Astrocyte of the hippocampus (primary cell): ENCODE measurements around the gene UBE2D2.

Experiments
- DNase-seq: peaks from one replicate; pipeline ENCODE4 v3.0.0; 2011; ENCODE audit warnings: low read depth, low spot score

UBE2D2 gene

GRCh38 chr5:139660105-139660922 lies 99.2 kb downstream of the UBE2D2 start:
- peak; percentile 73 for DNase-seq

DNA sequence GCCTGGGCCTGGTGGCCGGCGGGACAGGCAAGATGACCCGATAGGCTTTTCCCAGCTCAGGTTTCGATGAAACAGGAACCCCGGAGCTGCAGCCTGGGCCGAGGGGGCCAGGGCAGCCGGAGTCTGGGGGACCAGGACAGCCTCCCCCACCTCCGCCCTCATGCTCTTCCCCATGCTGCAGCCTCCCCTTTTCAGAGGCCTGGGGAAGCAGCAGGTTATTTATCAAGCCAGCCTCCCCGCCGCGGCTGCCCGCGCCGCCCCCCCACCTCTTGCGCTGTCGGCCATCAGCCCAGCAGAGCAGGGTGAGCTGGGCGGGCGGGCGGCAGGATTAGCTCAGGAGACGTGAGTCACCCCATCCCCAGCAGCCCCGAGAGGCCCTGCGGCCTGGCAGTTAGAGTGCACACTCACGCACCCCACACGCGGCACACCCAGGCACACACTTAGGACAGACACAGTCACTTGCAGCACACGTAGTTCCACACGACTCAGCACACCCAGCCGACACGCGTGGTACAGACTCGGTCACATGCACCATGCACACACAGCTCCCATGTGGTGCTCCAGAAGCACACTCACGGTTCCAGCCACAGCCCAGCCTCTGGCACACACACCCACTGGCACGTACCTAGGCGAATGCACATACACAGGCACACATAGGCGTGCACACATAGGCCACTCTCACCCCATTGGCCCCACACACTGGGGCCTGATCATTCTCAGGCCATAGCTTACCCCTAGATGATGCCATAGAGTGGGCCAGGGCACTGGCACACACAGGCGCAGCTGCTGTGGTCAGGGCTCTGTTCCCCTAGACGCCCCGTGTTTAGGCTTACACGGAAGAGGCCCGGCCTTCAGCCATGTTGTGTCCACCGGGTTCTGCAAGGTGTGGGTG lies 100.0 kb downstream of the UBE2D2 start:
- peak; percentile 98 for DNase-seq

GRCh38 chr5:139662617-139663016 lies 101.5 kb downstream of the UBE2D2 start:
- DNase-seq = no peak

DNA sequence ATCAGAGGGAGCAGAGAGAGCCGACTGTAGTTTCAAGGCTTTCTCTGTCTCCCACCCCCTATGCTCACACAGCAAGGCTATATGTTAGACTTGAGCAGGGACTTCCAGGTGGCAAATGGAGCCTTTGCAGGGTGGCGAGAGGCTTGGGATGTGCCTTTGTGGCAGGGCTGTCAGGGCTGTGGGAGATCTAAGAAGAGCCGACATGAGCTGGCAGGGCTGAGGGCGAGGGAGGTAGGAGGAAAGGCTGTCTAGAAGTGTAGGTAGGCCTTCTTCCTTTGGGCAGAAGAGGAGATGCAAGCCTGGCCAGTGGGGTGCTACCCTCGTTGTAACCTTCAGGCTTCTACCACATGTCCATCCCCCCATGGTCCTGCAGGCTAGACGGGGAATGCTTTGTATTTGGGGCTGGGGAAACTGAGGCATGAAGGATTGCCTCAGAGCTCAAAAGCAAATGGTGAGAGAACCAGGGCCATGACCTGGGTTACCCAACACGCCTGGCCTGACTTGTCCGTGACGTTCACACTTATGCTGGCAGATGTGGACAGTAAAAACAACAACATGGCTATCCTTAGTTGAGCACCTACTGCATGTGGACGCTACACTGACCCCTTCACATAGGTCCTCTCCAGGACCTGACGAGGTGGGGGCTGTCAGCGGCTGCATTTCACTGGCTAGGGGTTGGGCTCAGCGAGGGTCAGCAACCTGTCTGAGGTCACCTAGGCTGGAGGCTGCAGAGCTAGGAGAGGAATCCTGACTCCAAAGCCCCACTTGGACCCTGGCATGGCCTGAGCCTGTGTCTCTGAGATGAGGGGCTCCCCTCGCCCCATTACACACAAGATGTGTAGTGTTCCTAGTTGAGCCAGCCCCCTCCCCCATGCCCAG lies 102.3 kb downstream of the UBE2D2 start:
- DNase-seq = no peak

- DNase-seq = no peak
These were observed 103.1 kb downstream of the UBE2D2 start for GRCh38 chr5:139664086-139664693.

DNA sequence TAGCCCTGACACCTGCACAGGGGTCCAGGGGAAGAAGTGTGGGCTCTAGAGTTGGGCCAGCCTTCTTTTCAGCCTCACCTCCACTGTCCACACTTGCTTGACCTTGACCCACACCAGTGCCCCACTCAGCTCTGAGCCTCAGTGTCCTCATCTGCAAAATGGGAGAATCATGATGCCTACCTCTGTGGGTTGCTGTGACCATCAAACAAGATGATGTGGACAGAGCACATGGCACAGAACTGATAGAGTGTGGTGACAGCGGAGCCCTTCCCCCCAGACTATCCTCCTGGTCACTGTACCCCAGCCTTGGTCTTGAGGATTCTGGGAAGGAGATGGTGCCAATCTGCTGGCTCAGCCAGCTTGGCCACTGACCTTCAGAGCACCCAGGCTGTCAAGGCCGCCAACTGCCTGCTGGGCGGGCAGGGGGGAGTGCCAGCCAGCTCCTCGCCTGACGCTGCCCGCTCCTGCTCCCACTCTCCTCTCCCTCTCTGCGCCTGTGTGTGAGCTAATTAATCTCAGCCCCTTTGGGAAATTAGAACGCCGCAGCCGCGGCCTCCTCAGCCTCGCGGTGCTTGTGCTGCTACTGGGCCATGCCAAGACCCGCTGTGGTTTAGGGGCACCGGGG lies 103.7 kb downstream of the UBE2D2 start:
- DNase-seq = peak; percentile 33

- DNase-seq = no peak
These were observed 104.5 kb downstream of the UBE2D2 start for GRCh38 chr5:139665626-139666025.

- peak; percentile 26 for DNase-seq
These were observed 105.4 kb downstream of the UBE2D2 start for GRCh38 chr5:139666551-139666950.

GRCh38 chr5:139667001-139667729 lies 106.0 kb downstream of the UBE2D2 start:
- DNase-seq = no peak

- peak; percentile 71 for DNase-seq
These were observed 106.6 kb downstream of the UBE2D2 start for GRCh38 chr5:139667730-139668063.

GRCh38 chr5:139668064-139668880 lies 107.1 kb downstream of the UBE2D2 start:
- DNase-seq = peak; percentile 90

GRCh38 chr5:139668924-139669661 lies 108.0 kb downstream of the UBE2D2 start:
- peak; percentile 45 for DNase-seq

DNA sequence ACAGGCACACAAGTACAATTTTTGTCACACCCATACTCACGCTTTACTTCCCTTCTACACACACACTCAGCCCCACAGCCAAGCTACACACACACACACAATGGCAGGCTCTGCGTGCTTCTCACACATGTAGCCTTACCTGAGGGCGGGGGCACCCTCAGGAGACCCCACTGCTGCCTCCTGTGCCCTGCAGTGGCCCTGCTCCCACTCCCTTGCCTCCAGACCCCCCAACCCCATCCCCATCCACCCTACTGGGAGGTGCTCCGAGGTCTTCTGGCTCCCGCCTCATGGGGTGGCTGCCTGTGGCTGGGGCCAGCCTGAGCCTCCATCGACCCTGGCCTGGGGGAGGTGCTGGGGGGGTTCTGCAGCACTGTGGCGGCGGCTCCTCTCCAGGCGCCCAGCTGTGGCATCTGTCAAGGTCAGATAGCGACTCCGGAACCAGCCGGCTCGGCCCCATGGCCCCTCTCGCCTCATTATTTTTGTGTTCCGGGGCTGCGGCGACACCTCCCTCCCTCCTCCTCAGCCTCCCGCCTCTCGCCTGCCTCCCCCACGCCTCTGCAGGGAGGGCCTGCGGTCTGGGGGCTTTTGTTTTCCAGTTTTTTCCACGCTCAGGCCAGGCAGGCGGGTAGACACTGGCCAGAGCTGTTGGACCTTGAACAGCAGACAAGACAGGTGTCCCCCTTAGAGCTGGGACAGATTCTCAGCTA lies 108.7 kb downstream of the UBE2D2 start:
- peak; percentile 76 for DNase-seq

GRCh38 chr5:139670369-139671095 lies 109.4 kb downstream of the UBE2D2 start:
- DNase-seq = peak; percentile 75

DNA sequence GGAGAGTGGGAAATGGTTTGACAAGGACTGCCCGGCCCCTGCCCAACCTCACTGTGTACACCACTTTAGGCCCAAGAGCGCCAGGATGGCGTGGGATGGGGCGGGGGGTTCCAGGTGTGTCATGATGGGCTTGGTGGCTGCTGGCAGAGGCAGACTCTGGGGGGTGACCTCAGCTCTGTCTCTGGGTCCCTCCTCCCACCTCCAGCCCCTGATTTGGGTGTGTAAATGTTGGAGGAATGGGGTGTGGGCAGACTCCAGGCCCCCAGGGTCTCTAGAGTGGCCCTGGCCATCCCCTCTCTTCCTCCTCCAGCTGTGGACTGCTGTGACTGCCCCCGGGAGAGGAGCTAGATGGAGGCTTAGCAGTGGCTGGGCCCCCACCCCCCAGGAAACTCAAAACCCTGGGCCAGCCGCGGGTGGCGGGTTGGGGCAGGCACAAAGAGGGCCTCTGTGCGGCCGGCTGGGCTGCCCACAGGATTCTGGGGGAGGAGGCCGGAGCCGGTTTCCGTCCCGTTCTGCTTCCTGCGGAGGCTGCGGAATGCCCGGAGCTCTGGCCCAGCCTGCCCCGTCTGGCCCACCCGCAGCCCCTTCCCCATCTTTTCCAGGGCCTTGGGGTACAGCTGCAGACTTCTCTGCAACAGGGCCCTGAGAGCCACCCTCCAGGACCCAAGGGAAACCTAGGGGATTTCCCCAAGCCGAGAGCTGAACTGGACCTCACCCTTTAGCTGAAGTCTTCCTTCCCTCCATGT lies 110.1 kb downstream of the UBE2D2 start:
- DNase-seq = peak; percentile 77

- peak; percentile 18 for DNase-seq
These were observed 114.1 kb downstream of the UBE2D2 start for GRCh38 chr5:139675213-139675612.

DNA sequence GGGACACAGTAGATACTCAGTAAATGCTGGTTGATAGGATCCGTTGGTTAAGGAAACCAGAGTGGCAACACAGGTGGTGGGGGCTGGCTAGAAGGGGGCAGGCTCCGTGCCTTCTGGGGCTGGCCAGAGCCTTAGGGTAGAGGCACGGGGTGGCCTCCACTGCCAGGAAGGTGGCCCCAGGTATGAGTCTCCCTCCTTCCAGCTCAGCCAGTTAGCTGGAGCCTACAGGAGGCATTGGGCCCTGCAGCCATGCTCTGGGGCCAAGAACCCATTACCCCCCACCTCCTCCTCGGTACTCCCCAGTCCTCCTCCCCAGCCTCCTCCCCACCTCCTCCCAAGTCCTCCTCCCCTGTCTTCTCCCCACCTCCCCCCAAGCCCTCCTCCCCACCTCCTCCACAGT lies 114.7 kb downstream of the UBE2D2 start:
- DNase-seq = no peak
